Gastroesophageal sphincter (tissue), 4 donors: Measurements from ENCODE around the gene BRSK1. TPM values are rescaled to one million over a fixed set of nuclear protein-coding genes. Genes with fewer than 3 reads are reported as not detected.

ENCODE experiments used
- ATAC-seq: fragments of 150-250 bp; one replicate; pipeline ENCODE4 v1.9.1; 2016; ENCODE audit warnings: mild to moderate bottlenecking, moderate library complexity
- H3K27ac ChIP-seq, 4 donors: fragments of 200-600 bp; sonication (generic) in 3 of 4; 1 replicate in 3 of 4; 2 replicates in 1 of 4; pipeline ENCODE4 v1.5.1; 2016 to 2019
- H3K27me3 ChIP-seq: fragments of 200-600 bp; sonication (generic); one replicate; pipeline ENCODE4 v1.5.1; 2019
- H3K36me3 ChIP-seq, 2 donors: fragments of 200-600 bp; sonication (generic); one replicate each; pipeline ENCODE4 v1.5.1; 2019; ENCODE audit warnings: control low read depth in 1 of 2
- H3K4me1 ChIP-seq, 3 donors: fragments of 200-600 bp; sonication (generic); 1 replicate in 2 of 3; 2 replicates in 1 of 3; pipeline ENCODE4 v1.5.1; 2016 to 2019; ENCODE audit warnings: control low read depth in 2 of 3
- H3K4me3 ChIP-seq, 2 donors: fragments of 200-600 bp; sonication (generic); one replicate each; pipeline ENCODE4 v1.5.1; 2019; ENCODE audit warnings: mild to moderate bottlenecking in 1 of 2, moderate library complexity in 1 of 2
- H3K9me3 ChIP-seq, 3 donors: fragments of 200-600 bp; sonication (generic); one replicate each; pipeline ENCODE4 v1.5.1; 2017 to 2019; ENCODE audit warnings: control low read depth in 2 of 3
- CTCF ChIP-seq, 4 experiments: fragments of 200-600 bp in 2 of 4; fragments of 450-650 bp in 2 of 4; sonication (generic) in 1 of 4; IDR thresholded peaks; one replicate each; pipeline ENCODE4 v1.5.1; 2017 to 2019; ENCODE audit warnings: antibody characterized with exemption in 4 of 4, mild to moderate bottlenecking in 2 of 4, moderate library complexity in 2 of 4
- EP300 ChIP-seq: sonication (generic); formaldehyde crosslinking; IDR thresholded peaks from one replicate; pipeline ENCODE4 v1.6.1; 2017; ENCODE audit warnings: antibody characterized with exemption, mild to moderate bottlenecking
- POLR2A ChIP-seq, 2 donors: fragments of 450-650 bp; IDR thresholded peaks; one replicate each; pipeline ENCODE4 v1.6.1; 2017; ENCODE audit warnings: antibody characterized with exemption in 2 of 2, mild to moderate bottlenecking in 2 of 2, moderate library complexity in 1 of 2
- POLR2AphosphoS5 ChIP-seq: sonication (generic); formaldehyde crosslinking; IDR thresholded peaks from one replicate; pipeline ENCODE4 v1.6.1; 2017; ENCODE audit warnings: antibody characterized with exemption
- WGBS, 2 donors: methylation state at CpG; one replicate each; pipeline ENCODE4 v1.1.5; 2018; ENCODE audit warnings: low coverage in 1 of 2; 5-methylcytosine and 5-hydroxymethylcytosine counted together
- total RNA-seq, 4 donors: library from RNA; depleted of rRNA; stranded (reverse); fragments of >200 nt; gene quantifications; one replicate each; pipeline ENCODE4 v1.1.0, GENCODE V29; 2016

The BRSK1 gene
- total RNA-seq, 4 donors from 2014 or later = 4.0 to 19.8 (median 8.8) TPM

GRCh38 chr19:55345818-55346724 lies 62.3 kb downstream of the BRSK1 start:
- H3K27me3 ChIP-seq = peaks cover 21% of the 10 kb centered on the region
- peaks cover 0 to 37% (median 7%) of the 10 kb centered on the region in 3 donors for H3K4me1 ChIP-seq
- peaks cover 0 to 53% of the 10 kb centered on the region in 2 donors for H3K36me3 ChIP-seq
- TF ChIP-seq CTCF (IDR thresholded peaks at IDR 0.05) = no peak
- TF ChIP-seq POLR2A (IDR thresholded peaks at IDR 0.05) = no peak
- no peak for TF ChIP-seq POLR2AphosphoS5
- TF ChIP-seq EP300 = no peak
- ATAC-seq = peak; percentile 54
- WGBS, 2 donors = 81 to 83% methylated on average over 2 to 11 of the region's 43 CpGs
- no peaks in the 10 kb centered on the region for H3K9me3 ChIP-seq
- H3K27ac ChIP-seq = peak overlapping the region in 2 of 4 donors; percentile 37 to 62
- no peak overlapping the region for H3K4me3 ChIP-seq

GRCh38 chr19:55346725-55347441 lies 63.1 kb downstream of the BRSK1 start:
- WGBS, 2 donors = no CpG with 5 or more reads among the region's 41 CpGs
- Histone ChIP-seq H3K4me1 (peaks cover 0 to 29% (median 0%) of the 10 kb centered on the region in 3 donors), H3K27me3 (peaks cover 29% of the 10 kb centered on the region), H3K4me3 (no peak overlapping the region), H3K9me3 (no peaks in the 10 kb centered on the region), H3K36me3 (peaks cover 0 to 52% of the 10 kb centered on the region in 2 donors), H3K27ac (peak overlapping the region in 1 of 4 donors; percentile 62)
- no peak for TF ChIP-seq EP300
- no peak for TF ChIP-seq POLR2AphosphoS5
- TF ChIP-seq CTCF (IDR thresholded peaks at IDR 0.05) = no peak
- TF ChIP-seq POLR2A (IDR thresholded peaks at IDR 0.05) = no peak
- peak; percentile 39 for ATAC-seq

GRCh38 chr19:55347442-55348009 lies 63.7 kb downstream of the BRSK1 start:
- no peak for TF ChIP-seq POLR2AphosphoS5
- TF ChIP-seq POLR2A (IDR thresholded peaks at IDR 0.05) = no peak
- TF ChIP-seq CTCF (IDR thresholded peaks at IDR 0.05) = no peak
- TF ChIP-seq EP300 = no peak
- ATAC-seq = no peak
- Histone ChIP-seq H3K9me3 (no peaks in the 10 kb centered on the region), H3K27ac (peak overlapping the region in 1 of 4 donors; percentile 62), H3K4me3 (no peak overlapping the region), H3K4me1 (peaks cover 0 to 26% (median 0%) of the 10 kb centered on the region in 3 donors), H3K36me3 (peaks cover 0 to 45% of the 10 kb centered on the region in 2 donors), H3K27me3 (peaks cover 36% of the 10 kb centered on the region)
- WGBS, 2 donors = no CpG with 5 or more reads among the region's 10 CpGs

- Histone ChIP-seq H3K27me3 (peaks cover 45% of the 10 kb centered on the region), H3K9me3 (no peaks in the 10 kb centered on the region), H3K4me3 (no peak overlapping the region), H3K27ac (no peak overlapping the region), H3K36me3 (peaks cover 0 to 36% of the 10 kb centered on the region in 2 donors), H3K4me1 (peaks cover 0 to 34% (median 5%) of the 10 kb centered on the region in 3 donors)
- no peak for TF ChIP-seq POLR2A (IDR thresholded peaks at IDR 0.05)
- WGBS, 2 donors = 62 to 93% methylated on average over 3 to 7 of the region's 22 CpGs
- no peak for ATAC-seq
Measured at GRCh38 chr19:55348317-55349034, 64.7 kb downstream of the BRSK1 start.
